Measurements from ENCODE around the gene TUFT1. TPM values are rescaled to one million over a fixed set of nuclear protein-coding genes. Genes with fewer than 3 reads are reported as not detected.

Gene TUFT1
- total and polyA plus RNA-seq, 2 of the 8 experiments (the other 6 are each of a cell fraction or from before 2014, with no cell fraction given) = 7.3 to 10.4 TPM

DNA sequence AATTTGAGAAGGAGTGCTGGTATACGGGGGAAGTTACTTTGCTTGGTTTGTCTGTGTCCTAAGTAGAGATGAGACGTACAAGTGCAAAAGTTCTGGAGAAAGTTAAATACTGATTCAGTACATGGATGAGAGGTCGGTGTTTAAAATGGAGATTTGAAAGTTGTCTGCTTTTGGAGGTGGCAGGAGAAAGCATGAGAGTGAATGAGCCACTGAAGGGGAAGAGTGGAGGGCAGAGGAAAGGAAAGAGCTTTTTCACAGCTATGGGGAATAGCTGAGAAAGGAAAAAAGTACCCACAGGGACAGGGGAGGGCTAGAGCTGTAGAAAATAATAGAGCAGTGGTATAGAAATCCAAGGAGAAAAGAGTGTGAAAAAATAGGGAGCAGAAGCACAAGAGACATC, 47.1 kb upstream of the TUFT1 start:
- Histone ChIP-seq H3K79me1 (ENCODE audit: low read depth, low read length) (no peaks in the 10 kb centered on the region), H4K20me1 (replicated peaks in 1 of 2; ENCODE audit: control insufficient read depth in 1 of 2, insufficient read depth in 2 of 2, low read length in 2 of 2) (no peaks in the 10 kb centered on the region), H4K91ac (replicated peaks; ENCODE audit: insufficient read length, low read length) (no peak overlapping the region), H2AFZ (ENCODE audit: low read length) (no peak overlapping the region), H4K5ac (ENCODE audit: insufficient read length, low read depth, low read length) (no peak overlapping the region), H3K14ac (ENCODE audit: insufficient read length) (no peak overlapping the region), H3K36me3 (ENCODE audit: control insufficient read depth in 2 of 4, insufficient read depth in 4 of 4, low read length in 3 of 4) (no peaks in the 10 kb centered on the region), H2AK5ac (ENCODE audit: low read depth, low read length) (no peak overlapping the region), H3K23ac (ENCODE audit: insufficient read length) (no peak overlapping the region), H3K9me3 (ENCODE audit: insufficient read depth in 2 of 2, low read depth in 1 of 2, low read length in 1 of 2) (no peaks in the 10 kb centered on the region), H3K56ac (replicated peaks; ENCODE audit: insufficient read length, low read depth, low read length) (no peak overlapping the region), H2BK12ac (ENCODE audit: low read depth, low read length) (no peak overlapping the region), H3K9ac (replicated peaks in 1 of 4; ENCODE audit: extremely low read depth in 1 of 4, low read depth in 3 of 4, low read length in 3 of 4) (no peak overlapping the region), H3K27me3 (replicated peaks in 1 of 4; ENCODE audit: control insufficient read depth in 3 of 4, extremely low read depth in 1 of 4, insufficient read depth in 3 of 4, low read length in 3 of 4) (no peaks in the 10 kb centered on the region), H3K79me2 (ENCODE audit: control insufficient read depth in 1 of 2, insufficient read depth in 2 of 2, low read length in 2 of 2) (no peaks in the 10 kb centered on the region), H3K18ac (ENCODE audit: extremely low read depth, low read length) (no peak overlapping the region), H3K4me1 (replicated peaks in 1 of 4; ENCODE audit: control insufficient read depth in 3 of 4, insufficient read depth in 4 of 4, low read length in 3 of 4) (no peaks in the 10 kb centered on the region), H2BK15ac (ENCODE audit: low read length) (no peak overlapping the region), H3K4ac (replicated peaks; ENCODE audit: insufficient read length, low read depth, low read length) (no peak overlapping the region), H3K23me2 (ENCODE audit: low read depth, low read length) (no peaks in the 10 kb centered on the region), H2BK20ac (ENCODE audit: low read length) (no peak overlapping the region), H3K4me3 (ENCODE audit: extremely low read depth in 1 of 4, insufficient read depth in 2 of 4, low read depth in 3 of 4, low read length in 4 of 4) (no peak overlapping the region), H2BK120ac (replicated peaks; ENCODE audit: low read depth, low read length) (no peak overlapping the region), H4K8ac (ENCODE audit: extremely low read depth, insufficient read depth, low read length) (no peak overlapping the region), H2BK5ac (ENCODE audit: low read depth, low read length) (no peak overlapping the region), H3K4me2 (ENCODE audit: insufficient read depth in 1 of 2, low read depth in 2 of 2, low read length in 2 of 2) (no peak overlapping the region), H3K27ac (ENCODE audit: low read depth, low read length) (no peak overlapping the region)
- no peak for TF ChIP-seq CREB1 (IDR thresholded peaks at IDR 0.05)
- no peak for TF ChIP-seq YY1 (IDR thresholded peaks at IDR 0.05; ENCODE audit: low read depth, low read length)
- no peak for TF ChIP-seq GABPA (IDR thresholded peaks at IDR 0.05; ENCODE audit: borderline replicate concordance, insufficient read depth, low read length)
- no peak for TF ChIP-seq ASH2L (IDR thresholded peaks at IDR 0.05; ENCODE audit: low read length)
- no peak for TF ChIP-seq CHD2 (IDR thresholded peaks at IDR 0.05; ENCODE audit: low read length)
- FAIRE-seq (no peak), DNase-seq (ENCODE audit: low read depth in 1 of 2, low spot score in 2 of 2) (no peak)
- CTCF ChIA-PET (ENCODE audit: partially characterized antibody) = interaction anchor here (0.6 to 1.9 kb wide), 4 partner anchors 8 to 15 kb away, joined by 3 to 9 read pairs (median 4); no protein-coding TSS in a partner anchor
- WGBS, 2 experiments (ENCODE audit: extremely low coverage in 1 of 2, insufficient coverage in 1 of 2, insufficient read length in 1 of 2, insufficient replicate concordance in 2 of 2, low coverage in 1 of 2, low lambda C conversion rate in 2 of 2, missing lambda C conversion rate in 1 of 2) = 91 to 100% methylated on average over 1 to 3 of the region's 3 CpGs
- POLR2A ChIA-PET (ENCODE audit: partially characterized antibody) = interaction anchor here (1.0 to 1.6 kb wide), 3 partner anchors 13 to 48 kb away, joined by 3 to 5 read pairs (median 4); no protein-coding TSS in a partner anchor
